Measurements from ENCODE around the gene NOTCH1.
"Not testable (repeated sequence)": the region's sequence is repeated elsewhere in the genome, so short reads cannot be mapped to it uniquely, and the experiment has no call there.

The NOTCH1 gene

GRCh38 chr9:136576269-136576626, 30.4 kb upstream of the NOTCH1 start:
- TF ChIP-seq EZH2phosphoT487 (IDR thresholded peaks at IDR 0.05; ENCODE audit: low read length) (no peak), CTCF (IDR thresholded peaks at IDR 0.05; ENCODE audit: low read length) (no peak), EZH2 (optimal IDR thresholded peaks at IDR 0.05; ENCODE audit: low read depth, low read length) (no peak)
- H3F3A ChIP-seq (ENCODE audit: insufficient read depth, low read length), result peaks cover 11% of the 10 kb centered on the region; the same call in 1 of the 2 replicates
- DNase-seq, result no peak
- H3K79me2 ChIP-seq (ENCODE audit: low read length), result no peaks in the 10 kb centered on the region
- H3K36me3 ChIP-seq (replicated peaks; ENCODE audit: insufficient read depth, low read length), result no peaks in the 10 kb centered on the region
- H4K20me1 ChIP-seq (ENCODE audit: insufficient read depth, low read length), result no peaks in the 10 kb centered on the region
- no peaks in the 10 kb centered on the region for H3K9me2 ChIP-seq (replicated peaks; ENCODE audit: insufficient read depth, low read length)
- H3K27me3 ChIP-seq (replicated peaks; ENCODE audit: insufficient read depth, low read length), result no peaks in the 10 kb centered on the region
- H3K27ac ChIP-seq (ENCODE audit: low read length), result no peak overlapping the region
- H3K9me3 ChIP-seq (replicated peaks; ENCODE audit: insufficient read depth, low read length), result no peaks in the 10 kb centered on the region
- no peak overlapping the region for H2AFZ ChIP-seq (ENCODE audit: low read length)
- H3K9ac ChIP-seq (ENCODE audit: low read length), result no peak overlapping the region
- H3K4me1 ChIP-seq (ENCODE audit: low read length), result peaks cover 14% of the 10 kb centered on the region
- no peak overlapping the region for H3K4me3 ChIP-seq (ENCODE audit: low read length)
- no peak overlapping the region for H3K4me2 ChIP-seq (ENCODE audit: low read depth, low read length)

- Histone ChIP-seq H3K4me3 (ENCODE audit: low read length) (no peak overlapping the region), H4K20me1 (ENCODE audit: insufficient read depth, low read length) (no peaks in the 10 kb centered on the region), H3K9me3 (replicated peaks; ENCODE audit: insufficient read depth, low read length) (no peaks in the 10 kb centered on the region), H3K9ac (ENCODE audit: low read length) (no peak overlapping the region), H3K4me1 (ENCODE audit: low read length) (peaks cover 14% of the 10 kb centered on the region), H3K36me3 (replicated peaks; ENCODE audit: insufficient read depth, low read length) (no peaks in the 10 kb centered on the region), H3K4me2 (ENCODE audit: low read depth, low read length) (no peak overlapping the region), H3K27me3 (replicated peaks; ENCODE audit: insufficient read depth, low read length) (no peaks in the 10 kb centered on the region), H3K27ac (ENCODE audit: low read length) (no peak overlapping the region), H3F3A (ENCODE audit: insufficient read depth, low read length) (peaks cover 11% of the 10 kb centered on the region; the same call in 1 of the 2 replicates), H3K79me2 (ENCODE audit: low read length) (no peaks in the 10 kb centered on the region), H2AFZ (ENCODE audit: low read length) (no peak overlapping the region), H3K9me2 (replicated peaks; ENCODE audit: insufficient read depth, low read length) (no peaks in the 10 kb centered on the region)
- TF ChIP-seq EZH2 (optimal IDR thresholded peaks at IDR 0.05; ENCODE audit: low read depth, low read length) (no peak), CTCF (IDR thresholded peaks at IDR 0.05; ENCODE audit: low read length) (no peak), EZH2phosphoT487 (IDR thresholded peaks at IDR 0.05; ENCODE audit: low read length) (no peak)
- DNase-seq, result no peak
Measured at GRCh38 chr9:136575626-136576268, 29.9 kb upstream of the NOTCH1 start.

GRCh38 chr9:136574606-136575005, 28.8 kb upstream of the NOTCH1 start:
- not testable (repeated sequence) for H3K36me3 ChIP-seq (replicated peaks; ENCODE audit: insufficient read depth, low read length); H3K9ac ChIP-seq (ENCODE audit: low read length); H3K9me3 ChIP-seq (replicated peaks; ENCODE audit: insufficient read depth, low read length); H3K4me3 ChIP-seq (ENCODE audit: low read length); H3K79me2 ChIP-seq (ENCODE audit: low read length); H3K27me3 ChIP-seq (replicated peaks; ENCODE audit: insufficient read depth, low read length); H3K9me2 ChIP-seq (replicated peaks; ENCODE audit: insufficient read depth, low read length); H4K20me1 ChIP-seq (ENCODE audit: insufficient read depth, low read length)
- DNase-seq, result peak; percentile 77
- H3K4me2 ChIP-seq (ENCODE audit: low read depth, low read length), result peak overlapping the region; percentile 15; the same call in 1 of the 2 replicates
- peaks cover 11% of the 10 kb centered on the region; the same call in 1 of the 2 replicates for H3F3A ChIP-seq (ENCODE audit: insufficient read depth, low read length)
- H3K4me1 ChIP-seq (ENCODE audit: low read length), result peaks cover 14% of the 10 kb centered on the region
- 0 out of 2 replicates have a peak overlapping the region, but pooled peaks have one; percentile 23 for H2AFZ ChIP-seq (ENCODE audit: low read length)
- peak overlapping the region; percentile 68; the same call in 1 of the 2 replicates for H3K27ac ChIP-seq (ENCODE audit: low read length)
